Parathyroid adenoma (tissue), 2 donors: ENCODE data around the gene CHML.

Experiments used
- H2AFZ ChIP-seq: fragments of 300-600 bp; sonication (generic); one replicate; pipeline ENCODE4 v1.7.0; 2017; ENCODE audit warnings: antibody characterized with exemption, mild to moderate bottlenecking
- H3K27ac ChIP-seq: fragments of 300-600 bp; sonication (generic); one replicate; pipeline ENCODE4 v1.7.0; 2017
- H3K27me3 ChIP-seq: fragments of 300-600 bp; sonication (generic); one replicate; pipeline ENCODE4 v1.7.0; 2017; ENCODE audit warnings: low read length; ENCODE audit not compliant: control insufficient read depth, insufficient read depth
- H3K36me3 ChIP-seq: fragments of 300-600 bp; sonication (generic); one replicate; pipeline ENCODE4 v1.7.0; 2017; ENCODE audit warnings: low read length; ENCODE audit not compliant: control insufficient read depth, insufficient read depth
- H3K4me1 ChIP-seq: fragments of 300-600 bp; sonication (generic); one replicate; pipeline ENCODE4 v1.7.0; 2017; ENCODE audit warnings: control low read depth
- H3K4me2 ChIP-seq: fragments of 300-600 bp; sonication (generic); one replicate; pipeline ENCODE4 v1.7.0; 2017; ENCODE audit warnings: low read length
- H3K4me3 ChIP-seq: fragments of 300-600 bp; sonication (generic); one replicate; pipeline ENCODE4 v1.7.0; 2017; ENCODE audit warnings: low read depth, low read length
- H3K79me2 ChIP-seq: fragments of 300-600 bp; sonication (generic); one replicate; pipeline ENCODE4 v1.7.0; 2017; ENCODE audit warnings: control low read depth
- H3K9ac ChIP-seq: fragments of 300-600 bp; sonication (generic); one replicate; pipeline ENCODE4 v1.7.0; 2017; ENCODE audit warnings: mild to moderate bottlenecking
- H3K9me3 ChIP-seq: fragments of 300-600 bp; sonication (generic); one replicate; pipeline ENCODE4 v1.7.0; 2017; ENCODE audit warnings: low read length; ENCODE audit not compliant: control insufficient read depth
- TF ChIP-seq, protein P1 (sequence below): fragments of 300-600 bp; sonication (generic); IDR thresholded peaks from one replicate; pipeline ENCODE4 v1.7.0; 2017; ENCODE audit warnings: antibody characterized with exemption, mild to moderate bottlenecking
- donor health status: primary hyperparathyroidism.

The CHML gene

GRCh38 chr1:241632987-241633386, 7.2 kb downstream of the CHML start:
- Histone ChIP-seq H3K9ac (no peak overlapping the region), H3K4me3 (no peak overlapping the region), H3K4me1 (peaks cover 4% of the 10 kb centered on the region), H3K4me2 (no peak overlapping the region), H3K36me3 (no peaks in the 10 kb centered on the region), H3K27ac (no peak overlapping the region), H2AFZ (no peak overlapping the region), H3K27me3 (no peaks in the 10 kb centered on the region), H3K9me3 (no peaks in the 10 kb centered on the region), H3K79me2 (no peaks in the 10 kb centered on the region)
- TF ChIP-seq, protein P1, sequence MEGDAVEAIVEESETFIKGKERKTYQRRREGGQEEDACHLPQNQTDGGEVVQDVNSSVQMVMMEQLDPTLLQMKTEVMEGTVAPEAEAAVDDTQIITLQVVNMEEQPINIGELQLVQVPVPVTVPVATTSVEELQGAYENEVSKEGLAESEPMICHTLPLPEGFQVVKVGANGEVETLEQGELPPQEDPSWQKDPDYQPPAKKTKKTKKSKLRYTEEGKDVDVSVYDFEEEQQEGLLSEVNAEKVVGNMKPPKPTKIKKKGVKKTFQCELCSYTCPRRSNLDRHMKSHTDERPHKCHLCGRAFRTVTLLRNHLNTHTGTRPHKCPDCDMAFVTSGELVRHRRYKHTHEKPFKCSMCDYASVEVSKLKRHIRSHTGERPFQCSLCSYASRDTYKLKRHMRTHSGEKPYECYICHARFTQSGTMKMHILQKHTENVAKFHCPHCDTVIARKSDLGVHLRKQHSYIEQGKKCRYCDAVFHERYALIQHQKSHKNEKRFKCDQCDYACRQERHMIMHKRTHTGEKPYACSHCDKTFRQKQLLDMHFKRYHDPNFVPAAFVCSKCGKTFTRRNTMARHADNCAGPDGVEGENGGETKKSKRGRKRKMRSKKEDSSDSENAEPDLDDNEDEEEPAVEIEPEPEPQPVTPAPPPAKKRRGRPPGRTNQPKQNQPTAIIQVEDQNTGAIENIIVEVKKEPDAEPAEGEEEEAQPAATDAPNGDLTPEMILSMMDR = no peak

DNA sequence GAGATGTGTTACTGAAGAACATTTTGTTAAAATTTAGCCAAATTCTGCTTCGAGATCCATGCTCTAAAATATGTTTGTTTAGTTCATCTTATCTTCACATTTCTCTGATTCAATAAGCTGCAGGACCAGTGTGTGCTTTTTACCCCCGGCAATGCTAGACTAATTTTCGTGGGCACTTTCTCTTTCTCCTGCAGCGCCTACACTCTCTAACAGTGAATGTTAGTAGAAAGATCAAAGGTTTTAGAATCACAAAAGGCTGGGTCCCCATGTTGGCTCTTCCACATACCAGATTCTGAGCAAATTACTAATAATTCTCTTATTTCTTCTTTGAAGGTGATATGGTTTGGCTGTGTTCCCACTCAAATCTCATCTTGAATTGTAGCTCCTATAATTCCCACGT, 8.5 kb downstream of the CHML start:
- Histone ChIP-seq H3K9ac (no peak overlapping the region), H3K36me3 (no peaks in the 10 kb centered on the region), H3K4me1 (no peaks in the 10 kb centered on the region), H3K27me3 (no peaks in the 10 kb centered on the region), H3K4me2 (no peak overlapping the region), H3K27ac (no peak overlapping the region), H2AFZ (no peak overlapping the region), H3K4me3 (no peak overlapping the region), H3K9me3 (no peaks in the 10 kb centered on the region), H3K79me2 (no peaks in the 10 kb centered on the region)
- TF ChIP-seq, protein P1 = no peak

DNA sequence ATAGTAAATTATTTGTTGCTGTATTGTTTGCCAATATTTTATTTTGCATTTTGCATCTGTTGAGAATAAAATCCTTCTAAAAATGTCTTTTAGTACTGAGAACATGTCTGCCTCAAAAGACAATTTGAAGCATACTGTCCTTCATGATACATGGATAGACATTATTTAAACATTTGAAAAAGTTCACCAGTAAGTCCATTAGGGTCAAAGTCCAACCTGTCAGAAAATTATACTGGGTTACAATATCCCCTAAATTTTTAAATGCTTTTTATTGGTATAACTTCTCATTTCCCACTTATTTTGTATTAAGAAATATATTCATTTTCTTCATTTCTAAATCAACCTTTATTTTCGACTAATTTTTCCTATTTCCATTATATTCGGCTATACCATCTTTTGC, 9.3 kb downstream of the CHML start:
- H2AFZ ChIP-seq = no peak overlapping the region
- no peaks in the 10 kb centered on the region for H3K79me2 ChIP-seq
- TF ChIP-seq, protein P1 = no peak
- no peak overlapping the region for H3K4me3 ChIP-seq
- H3K27ac ChIP-seq = no peak overlapping the region
- H3K4me2 ChIP-seq = no peak overlapping the region
- no peaks in the 10 kb centered on the region for H3K4me1 ChIP-seq
- H3K9ac ChIP-seq = no peak overlapping the region
- H3K9me3 ChIP-seq = no peaks in the 10 kb centered on the region
- H3K27me3 ChIP-seq = no peaks in the 10 kb centered on the region
- H3K36me3 ChIP-seq = no peaks in the 10 kb centered on the region

DNA sequence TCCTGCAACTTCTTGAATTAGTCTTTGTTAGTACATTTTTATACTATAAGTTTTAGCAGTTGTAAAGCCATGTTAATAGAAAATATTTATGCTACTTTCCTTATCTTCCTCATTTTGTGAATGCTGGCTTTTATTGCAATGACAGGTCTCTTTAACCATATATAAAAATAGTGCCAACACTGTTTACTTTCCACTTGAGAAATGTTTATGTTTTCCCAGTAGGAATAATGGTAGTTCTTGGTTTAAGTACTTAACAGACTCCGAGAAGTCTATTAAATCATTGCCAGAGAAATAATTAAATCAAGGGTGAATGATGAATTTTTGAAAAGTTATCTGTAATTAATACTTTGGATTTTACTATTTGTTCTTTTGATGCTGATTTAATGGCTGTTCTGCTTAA, 9.7 kb downstream of the CHML start:
- no peaks in the 10 kb centered on the region for H3K27me3 ChIP-seq
- H3K27ac ChIP-seq = no peak overlapping the region
- H3K9ac ChIP-seq = no peak overlapping the region
- H3K79me2 ChIP-seq = no peaks in the 10 kb centered on the region
- H3K4me1 ChIP-seq = no peaks in the 10 kb centered on the region
- H3K4me2 ChIP-seq = no peak overlapping the region
- no peaks in the 10 kb centered on the region for H3K36me3 ChIP-seq
- no peak overlapping the region for H3K4me3 ChIP-seq
- TF ChIP-seq, protein P1 = no peak
- H3K9me3 ChIP-seq = no peaks in the 10 kb centered on the region
- no peak overlapping the region for H2AFZ ChIP-seq

DNA sequence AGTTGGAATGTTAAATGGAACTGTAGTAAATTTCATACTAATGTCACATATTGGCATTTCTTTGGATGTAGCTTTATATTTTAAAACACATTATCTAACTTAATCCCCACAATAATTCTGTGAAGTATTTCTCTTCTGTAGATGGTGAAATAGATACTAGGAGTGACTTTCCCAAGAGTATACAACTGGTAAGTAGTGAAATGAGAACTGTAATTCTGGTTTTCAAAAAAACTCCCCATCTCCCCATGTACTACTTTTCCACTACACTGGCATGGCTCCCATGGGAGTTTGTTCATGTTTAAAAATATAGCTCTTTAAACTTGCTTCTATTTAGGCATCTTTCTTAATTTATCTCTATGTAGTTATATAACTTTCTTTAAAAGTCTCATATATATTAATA, 10.2 kb downstream of the CHML start:
- Histone ChIP-seq H3K9ac (no peak overlapping the region), H3K9me3 (no peaks in the 10 kb centered on the region), H3K4me3 (no peak overlapping the region), H3K4me1 (no peaks in the 10 kb centered on the region), H3K27me3 (no peaks in the 10 kb centered on the region), H3K79me2 (no peaks in the 10 kb centered on the region), H3K27ac (no peak overlapping the region), H2AFZ (no peak overlapping the region), H3K36me3 (no peaks in the 10 kb centered on the region), H3K4me2 (no peak overlapping the region)
- TF ChIP-seq, protein P1 = no peak
